Smooth muscle cell (in vitro differentiated cells): ENCODE data around the gene PID1. TPM values are rescaled to one million over a fixed set of nuclear protein-coding genes. Genes with fewer than 3 reads are reported as not detected.

Experiments used
- DNase-seq: peaks from one replicate; lab custom pipeline; 2025; ENCODE audit not compliant: unreplicated experiment; lab: John Stamatoyannopoulos, UW
- H2AFZ ChIP-seq: fragments of 200-600 bp; sonication (generic); 2 replicates; pipeline ENCODE4 v1.6.0; 2016; ENCODE audit warnings: antibody characterized with exemption, low read depth, mild to moderate bottlenecking
- H3F3A ChIP-seq: fragments of 200-600 bp; sonication (generic); 2 replicates; pipeline ENCODE4 v1.6.0; 2017; ENCODE audit warnings: antibody characterized with exemption, low read depth
- H3K27ac ChIP-seq: fragments of 200-600 bp; sonication (generic); 2 replicates; pipeline ENCODE4 v1.5.1; 2016; ENCODE audit warnings: low read depth, mild to moderate bottlenecking
- H3K27me3 ChIP-seq: fragments of 200-600 bp; sonication (generic); 2 replicates; pipeline ENCODE4 v1.6.1; 2016; ENCODE audit warnings: low read depth, mild to moderate bottlenecking
- H3K36me3 ChIP-seq: fragments of 200-600 bp; sonication (generic); 2 replicates; pipeline ENCODE4 v1.5.1; 2016; ENCODE audit warnings: low read depth
- H3K4me1 ChIP-seq: fragments of 200-600 bp; sonication (generic); 2 replicates; pipeline ENCODE4 v1.5.1; 2016; ENCODE audit warnings: low read depth
- H3K4me2 ChIP-seq: fragments of 200-600 bp; sonication (generic); 2 replicates; pipeline ENCODE4 v1.6.0; 2016; ENCODE audit warnings: mild to moderate bottlenecking
- H3K4me3 ChIP-seq: fragments of 200-600 bp; sonication (generic); 2 replicates; pipeline ENCODE4 v1.5.1; 2016; ENCODE audit warnings: mild to moderate bottlenecking
- H3K79me2 ChIP-seq: fragments of 200-600 bp; sonication (generic); 2 replicates; pipeline ENCODE4 v1.6.0; 2016; ENCODE audit warnings: low read depth, mild to moderate bottlenecking
- H3K9ac ChIP-seq: fragments of 200-600 bp; sonication (generic); 2 replicates; pipeline ENCODE4 v1.6.0; 2016; ENCODE audit warnings: low read depth
- H3K9me3 ChIP-seq: fragments of 200-600 bp; sonication (generic); replicated peaks from 2 replicates; pipeline ENCODE4 v1.5.1; 2016; ENCODE audit warnings: low read depth
- H4K20me1 ChIP-seq: fragments of 200-600 bp; sonication (generic); 2 replicates; pipeline ENCODE4 v1.6.0; 2016; ENCODE audit warnings: low read depth
- CTCF ChIP-seq: fragments of 200-600 bp; sonication (generic); IDR thresholded peaks from 2 replicates; pipeline ENCODE4 v1.5.1; 2017; ENCODE audit warnings: borderline replicate concordance, mild to moderate bottlenecking, antibody characterized with exemption; ENCODE audit not compliant: insufficient read depth, poor library complexity, severe bottlenecking
- WGBS: methylation state at CpG from one replicate; pipeline ENCODE4 v1.1.7; 2016; ENCODE audit warnings: low lambda C conversion rate; 5-methylcytosine and 5-hydroxymethylcytosine counted together
- polyA plus RNA-seq: library from polyadenylated mRNA; unstranded; fragments of >200 nt; fragmentation: Nextera tagmentation; extraction: Ambion mirVana; gene quantifications from 2 replicates; pipeline ENCODE4 v1.2.1, GENCODE V29; 2016
- total RNA-seq: library from RNA; depleted of rRNA; stranded (reverse); fragments of >200 nt; gene quantifications from 2 replicates; pipeline ENCODE4 v1.2.3, GENCODE V29; 2014

Gene PID1
- total and polyA plus RNA-seq, 2 experiments from 2014 or later = 18.1 to 45.3 TPM

DNA sequence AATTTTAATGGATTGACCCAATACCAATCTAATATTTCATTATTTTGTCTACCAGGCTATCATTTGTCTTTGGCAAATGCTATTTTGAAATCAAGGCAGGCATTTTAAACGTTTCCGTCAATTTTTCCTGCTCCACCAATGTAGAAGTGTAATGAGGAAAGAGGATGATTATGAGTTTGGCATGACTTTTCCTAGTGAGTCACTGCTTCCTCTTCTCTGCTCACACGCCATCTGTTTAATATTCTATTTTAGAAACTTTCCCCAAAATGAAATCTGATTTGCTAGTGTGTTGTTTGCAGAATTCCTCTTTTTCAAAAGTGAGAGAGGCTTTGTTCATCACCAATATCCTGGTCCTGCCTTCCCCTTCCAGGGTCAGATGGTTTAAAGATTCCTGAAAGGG, 42.5 kb upstream of the PID1 start:
- WGBS = 60% methylated on average over 3 of the region's 3 CpGs
- Histone ChIP-seq H3K4me3 (no peak overlapping the region), H3K27ac (no peak overlapping the region), H2AFZ (no peak overlapping the region), H3K79me2 (no peaks in the 10 kb centered on the region), H3K4me2 (no peak overlapping the region), H3K27me3 (no peaks in the 10 kb centered on the region), H4K20me1 (no peaks in the 10 kb centered on the region), H3K9ac (no peak overlapping the region), H3K36me3 (no peaks in the 10 kb centered on the region), H3F3A (no peaks in the 10 kb centered on the region), H3K9me3 (no peaks in the 10 kb centered on the region), H3K4me1 (no peaks in the 10 kb centered on the region)
- no peak for DNase-seq
- no peak for TF ChIP-seq CTCF

GRCh38 chr2:229301237-229301636, 30.1 kb upstream of the PID1 start:
- 68% methylated on average over 2 of the region's 2 CpGs for WGBS
- no peak for TF ChIP-seq CTCF
- Histone ChIP-seq H4K20me1 (no peaks in the 10 kb centered on the region), H3K79me2 (no peaks in the 10 kb centered on the region), H3K4me1 (no peaks in the 10 kb centered on the region), H3K4me3 (no peak overlapping the region), H3K4me2 (no peak overlapping the region), H3K27ac (no peak overlapping the region), H3K9me3 (no peaks in the 10 kb centered on the region), H2AFZ (no peak overlapping the region), H3K36me3 (no peaks in the 10 kb centered on the region), H3K27me3 (no peaks in the 10 kb centered on the region), H3K9ac (no peak overlapping the region), H3F3A (no peaks in the 10 kb centered on the region)
- no peak for DNase-seq

DNA sequence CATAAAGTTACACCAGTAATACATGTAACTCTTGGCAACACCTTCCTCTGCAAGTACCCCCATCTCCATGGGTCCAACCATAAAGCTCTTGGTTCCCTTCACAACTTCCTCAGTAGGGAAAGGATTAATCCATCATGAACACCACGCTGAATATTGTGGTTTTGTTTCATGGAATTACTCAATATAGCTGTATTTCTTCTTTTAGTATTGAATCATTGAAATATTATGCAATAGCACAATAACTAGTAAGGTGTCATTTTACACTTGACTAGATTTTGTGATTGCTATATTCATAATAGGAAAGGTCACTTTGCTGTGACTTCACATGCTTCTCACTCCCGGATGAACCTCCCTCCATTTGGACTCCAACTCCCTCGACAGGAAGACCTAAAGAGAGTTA, 29.7 kb upstream of the PID1 start:
- Histone ChIP-seq H3K79me2 (no peaks in the 10 kb centered on the region), H3K27ac (no peak overlapping the region), H3F3A (no peaks in the 10 kb centered on the region), H2AFZ (no peak overlapping the region), H4K20me1 (no peaks in the 10 kb centered on the region), H3K27me3 (no peaks in the 10 kb centered on the region), H3K4me1 (no peaks in the 10 kb centered on the region), H3K36me3 (no peaks in the 10 kb centered on the region), H3K9ac (no peak overlapping the region), H3K9me3 (no peaks in the 10 kb centered on the region), H3K4me2 (no peak overlapping the region), H3K4me3 (no peak overlapping the region)
- TF ChIP-seq CTCF = no peak
- WGBS = 86% methylated on average over 3 of the region's 3 CpGs
- DNase-seq = no peak

- no peak overlapping the region for H3K4me2 ChIP-seq
- H3K79me2 ChIP-seq = no peaks in the 10 kb centered on the region
- no peak overlapping the region for H3K27ac ChIP-seq
- no peak overlapping the region for H2AFZ ChIP-seq
- no peak overlapping the region for H3K9ac ChIP-seq
- no peaks in the 10 kb centered on the region for H3K4me1 ChIP-seq
- H3K27me3 ChIP-seq = no peaks in the 10 kb centered on the region
- no peak overlapping the region for H3K4me3 ChIP-seq
- WGBS = 77% methylated on average over 1 of the region's 1 CpG
- no peaks in the 10 kb centered on the region for H3K9me3 ChIP-seq
- no peak for TF ChIP-seq CTCF
- no peaks in the 10 kb centered on the region for H4K20me1 ChIP-seq
- H3K36me3 ChIP-seq = no peaks in the 10 kb centered on the region
- DNase-seq = no peak
- no peaks in the 10 kb centered on the region for H3F3A ChIP-seq
Observed at GRCh38 chr2:229300371-229300770, 29.3 kb upstream of the PID1 start.
